Erythroblast (primary cell): ENCODE data around the gene CHAMP1.

Source experiments
- GATA1 ChIP-seq: IDR thresholded peaks from 2 replicates; pipeline ENCODE4 v1.6.1; 2011; ENCODE audit warnings: low read depth, mild to moderate bottlenecking, control low read depth, low read length, moderate library complexity
- POLR2A ChIP-seq: IDR thresholded peaks from 2 replicates; pipeline ENCODE4 v1.6.1; 2011; ENCODE audit warnings: mild to moderate bottlenecking, low read length

- TF ChIP-seq POLR2A = no peak
- no peak for TF ChIP-seq GATA1
Measured at GRCh38 chr13:114296902-114297301, 17.4 kb upstream of the CHAMP1 start.
